Measurements from ENCODE around the gene SNX13. TPM values are rescaled to one million over a fixed set of nuclear protein-coding genes. Genes with fewer than 3 reads are reported as not detected.

Gene SNX13
- total and polyA plus RNA-seq, 2 experiments from 2014 or later, result 7.5 to 42.7 TPM

GRCh38 chr7:17921857-17922416 lies 18.4 kb downstream of the SNX13 start (continued):
- TF ChIP-seq EZH2 (IDR thresholded peaks at IDR 0.05; ENCODE audit: low read depth, unreplicated experiment) (no peak), STAT1 (IDR thresholded peaks at IDR 0.05; ENCODE audit: unreplicated experiment) (no peak), NANOG (IDR thresholded peaks at IDR 0.05; ENCODE audit: borderline replicate concordance) (no peak), JUNB (IDR thresholded peaks at IDR 0.05; ENCODE audit: unreplicated experiment) (no peak), EZH2phosphoT487 (IDR thresholded peaks at IDR 0.05; ENCODE audit: unreplicated experiment) (no peak)

GRCh38 chr7:17917842-17918241 lies 22.5 kb downstream of the SNX13 start:
- Histone ChIP-seq H3K27ac (ENCODE audit: low read depth) (no peak overlapping the region), H3K79me2 (replicated peaks; ENCODE audit: insufficient read depth) (peaks cover 100% of the 10 kb centered on the region), H3K4me2 (no peak overlapping the region), H3K4me1 (ENCODE audit: insufficient read depth) (peaks cover 31% of the 10 kb centered on the region), H3F3A (replicated peaks; ENCODE audit: low read depth) (no peaks in the 10 kb centered on the region), H3K36me3 (ENCODE audit: insufficient read depth) (no peaks in the 10 kb centered on the region), H3K9me2 (ENCODE audit: insufficient read depth) (no peaks in the 10 kb centered on the region), H3K27me3 (ENCODE audit: insufficient read depth) (no peaks in the 10 kb centered on the region), H3K4me3 (no peak overlapping the region), H4K20me1 (replicated peaks; ENCODE audit: insufficient read depth) (no peaks in the 10 kb centered on the region), H2AFZ (no peak overlapping the region)
- H3K36me3 Mint-ChIP-seq (ENCODE audit: low read depth), result no peaks in the 10 kb centered on the region
- H3K4me3 Mint-ChIP-seq, result no peak overlapping the region
- ATAC-seq (no peak), DNase-seq (ENCODE audit: low spot score) (no peak)
- H3K4me1 Mint-ChIP-seq, result peaks cover 40% of the 10 kb centered on the region
- H3K9me3 Mint-ChIP-seq, result no peaks in the 10 kb centered on the region; the same call in 2 of the 3 replicates
- H3K27ac Mint-ChIP-seq, result peak overlapping the region; percentile 42; the same call in 1 of the 2 replicates
- H3K27me3 Mint-ChIP-seq (ENCODE audit: insufficient read depth, low read depth, poor library complexity), result peaks cover 2% of the 10 kb centered on the region
- TF ChIP-seq EZH2 (IDR thresholded peaks at IDR 0.05; ENCODE audit: low read depth, unreplicated experiment) (no peak), EZH2phosphoT487 (IDR thresholded peaks at IDR 0.05; ENCODE audit: unreplicated experiment) (no peak), ZNF331 (CRISPR knock-in tag; IDR thresholded peaks at IDR 0.05; ENCODE audit: low read depth) (no peak), REST (IDR thresholded peaks at IDR 0.05; ENCODE audit: unreplicated experiment) (no peak), POLR2AphosphoS5 (IDR thresholded peaks at IDR 0.05; ENCODE audit: low read depth) (no peak), STAT1 (IDR thresholded peaks at IDR 0.05; ENCODE audit: unreplicated experiment) (no peak)
- TF ChIP-seq, protein P1, sequence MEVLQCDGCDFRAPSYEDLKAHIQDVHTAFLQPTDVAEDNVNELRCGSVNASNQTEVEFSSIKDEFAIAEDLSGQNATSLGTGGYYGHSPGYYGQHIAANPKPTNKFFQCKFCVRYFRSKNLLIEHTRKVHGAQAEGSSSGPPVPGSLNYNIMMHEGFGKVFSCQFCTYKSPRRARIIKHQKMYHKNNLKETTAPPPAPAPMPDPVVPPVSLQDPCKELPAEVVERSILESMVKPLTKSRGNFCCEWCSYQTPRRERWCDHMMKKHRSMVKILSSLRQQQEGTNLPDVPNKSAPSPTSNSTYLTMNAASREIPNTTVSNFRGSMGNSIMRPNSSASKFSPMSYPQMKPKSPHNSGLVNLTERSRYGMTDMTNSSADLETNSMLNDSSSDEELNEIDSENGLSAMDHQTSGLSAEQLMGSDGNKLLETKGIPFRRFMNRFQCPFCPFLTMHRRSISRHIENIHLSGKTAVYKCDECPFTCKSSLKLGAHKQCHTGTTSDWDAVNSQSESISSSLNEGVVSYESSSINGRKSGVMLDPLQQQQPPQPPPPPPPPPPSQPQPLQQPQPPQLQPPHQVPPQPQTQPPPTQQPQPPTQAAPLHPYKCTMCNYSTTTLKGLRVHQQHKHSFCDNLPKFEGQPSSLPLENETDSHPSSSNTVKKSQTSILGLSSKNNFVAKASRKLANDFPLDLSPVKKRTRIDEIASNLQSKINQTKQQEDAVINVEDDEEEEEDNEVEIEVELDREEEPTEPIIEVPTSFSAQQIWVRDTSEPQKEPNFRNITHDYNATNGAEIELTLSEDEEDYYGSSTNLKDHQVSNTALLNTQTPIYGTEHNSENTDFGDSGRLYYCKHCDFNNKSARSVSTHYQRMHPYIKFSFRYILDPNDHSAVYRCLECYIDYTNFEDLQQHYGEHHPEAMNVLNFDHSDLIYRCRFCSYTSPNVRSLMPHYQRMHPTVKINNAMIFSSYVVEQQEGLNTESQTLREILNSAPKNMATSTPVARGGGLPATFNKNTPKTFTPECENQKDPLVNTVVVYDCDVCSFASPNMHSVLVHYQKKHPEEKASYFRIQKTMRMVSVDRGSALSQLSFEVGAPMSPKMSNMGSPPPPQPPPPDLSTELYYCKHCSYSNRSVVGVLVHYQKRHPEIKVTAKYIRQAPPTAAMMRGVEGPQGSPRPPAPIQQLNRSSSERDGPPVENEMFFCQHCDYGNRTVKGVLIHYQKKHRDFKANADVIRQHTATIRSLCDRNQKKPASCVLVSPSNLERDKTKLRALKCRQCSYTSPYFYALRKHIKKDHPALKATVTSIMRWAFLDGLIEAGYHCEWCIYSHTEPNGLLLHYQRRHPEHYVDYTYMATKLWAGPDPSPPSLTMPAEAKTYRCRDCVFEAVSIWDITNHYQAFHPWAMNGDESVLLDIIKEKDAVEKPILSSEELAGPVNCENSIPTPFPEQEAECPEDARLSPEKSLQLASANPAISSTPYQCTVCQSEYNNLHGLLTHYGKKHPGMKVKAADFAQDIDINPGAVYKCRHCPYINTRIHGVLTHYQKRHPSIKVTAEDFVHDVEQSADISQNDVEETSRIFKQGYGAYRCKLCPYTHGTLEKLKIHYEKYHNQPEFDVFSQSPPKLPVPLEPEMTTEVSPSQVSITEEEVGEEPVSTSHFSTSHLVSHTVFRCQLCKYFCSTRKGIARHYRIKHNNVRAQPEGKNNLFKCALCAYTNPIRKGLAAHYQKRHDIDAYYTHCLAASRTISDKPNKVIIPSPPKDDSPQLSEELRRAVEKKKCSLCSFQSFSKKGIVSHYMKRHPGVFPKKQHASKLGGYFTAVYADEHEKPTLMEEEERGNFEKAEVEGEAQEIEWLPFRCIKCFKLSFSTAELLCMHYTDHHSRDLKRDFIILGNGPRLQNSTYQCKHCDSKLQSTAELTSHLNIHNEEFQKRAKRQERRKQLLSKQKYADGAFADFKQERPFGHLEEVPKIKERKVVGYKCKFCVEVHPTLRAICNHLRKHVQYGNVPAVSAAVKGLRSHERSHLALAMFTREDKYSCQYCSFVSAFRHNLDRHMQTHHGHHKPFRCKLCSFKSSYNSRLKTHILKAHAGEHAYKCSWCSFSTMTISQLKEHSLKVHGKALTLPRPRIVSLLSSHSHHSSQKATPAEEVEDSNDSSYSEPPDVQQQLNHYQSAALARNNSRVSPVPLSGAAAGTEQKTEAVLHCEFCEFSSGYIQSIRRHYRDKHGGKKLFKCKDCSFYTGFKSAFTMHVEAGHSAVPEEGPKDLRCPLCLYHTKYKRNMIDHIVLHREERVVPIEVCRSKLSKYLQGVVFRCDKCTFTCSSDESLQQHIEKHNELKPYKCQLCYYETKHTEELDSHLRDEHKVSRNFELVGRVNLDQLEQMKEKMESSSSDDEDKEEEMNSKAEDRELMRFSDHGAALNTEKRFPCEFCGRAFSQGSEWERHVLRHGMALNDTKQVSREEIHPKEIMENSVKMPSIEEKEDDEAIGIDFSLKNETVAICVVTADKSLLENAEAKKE (CRISPR knock-in tag; IDR thresholded peaks at IDR 0.05), result no peak
- TF ChIP-seq, protein P2, sequence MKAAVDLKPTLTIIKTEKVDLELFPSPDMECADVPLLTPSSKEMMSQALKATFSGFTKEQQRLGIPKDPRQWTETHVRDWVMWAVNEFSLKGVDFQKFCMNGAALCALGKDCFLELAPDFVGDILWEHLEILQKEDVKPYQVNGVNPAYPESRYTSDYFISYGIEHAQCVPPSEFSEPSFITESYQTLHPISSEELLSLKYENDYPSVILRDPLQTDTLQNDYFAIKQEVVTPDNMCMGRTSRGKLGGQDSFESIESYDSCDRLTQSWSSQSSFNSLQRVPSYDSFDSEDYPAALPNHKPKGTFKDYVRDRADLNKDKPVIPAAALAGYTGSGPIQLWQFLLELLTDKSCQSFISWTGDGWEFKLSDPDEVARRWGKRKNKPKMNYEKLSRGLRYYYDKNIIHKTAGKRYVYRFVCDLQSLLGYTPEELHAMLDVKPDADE (IDR thresholded peaks at IDR 0.05), result no peak
- TF ChIP-seq, protein P3, sequence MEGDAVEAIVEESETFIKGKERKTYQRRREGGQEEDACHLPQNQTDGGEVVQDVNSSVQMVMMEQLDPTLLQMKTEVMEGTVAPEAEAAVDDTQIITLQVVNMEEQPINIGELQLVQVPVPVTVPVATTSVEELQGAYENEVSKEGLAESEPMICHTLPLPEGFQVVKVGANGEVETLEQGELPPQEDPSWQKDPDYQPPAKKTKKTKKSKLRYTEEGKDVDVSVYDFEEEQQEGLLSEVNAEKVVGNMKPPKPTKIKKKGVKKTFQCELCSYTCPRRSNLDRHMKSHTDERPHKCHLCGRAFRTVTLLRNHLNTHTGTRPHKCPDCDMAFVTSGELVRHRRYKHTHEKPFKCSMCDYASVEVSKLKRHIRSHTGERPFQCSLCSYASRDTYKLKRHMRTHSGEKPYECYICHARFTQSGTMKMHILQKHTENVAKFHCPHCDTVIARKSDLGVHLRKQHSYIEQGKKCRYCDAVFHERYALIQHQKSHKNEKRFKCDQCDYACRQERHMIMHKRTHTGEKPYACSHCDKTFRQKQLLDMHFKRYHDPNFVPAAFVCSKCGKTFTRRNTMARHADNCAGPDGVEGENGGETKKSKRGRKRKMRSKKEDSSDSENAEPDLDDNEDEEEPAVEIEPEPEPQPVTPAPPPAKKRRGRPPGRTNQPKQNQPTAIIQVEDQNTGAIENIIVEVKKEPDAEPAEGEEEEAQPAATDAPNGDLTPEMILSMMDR (conservative IDR thresholded peaks at IDR 0.05; ENCODE audit: low read depth in 2 of 2), result no peak

All from GM23338 (cell line).